ENCODE measurements around the gene EVA1C.

GRCh38 chr21:32521736-32522355, 109.3 kb downstream of the EVA1C start:
- TF ChIP-seq CTCF (conservative IDR thresholded peaks at IDR 0.05; ENCODE audit: low read length), result no peak
- TF ChIP-seq EZH2phosphoT487 (IDR thresholded peaks at IDR 0.05; ENCODE audit: borderline replicate concordance), result no peak
